Activated CD8-positive, alpha-beta T cell treated with anti-CD3 and anti-CD28 coated beads for 36 hours (primary cell): ENCODE measurements around the gene RRBP1. TPM values are rescaled to one million over a fixed set of nuclear protein-coding genes. Genes with fewer than 3 reads are reported as not detected.

Experiments
- ATAC-seq: fragments of 200-7000 bp; cut with Tn5 transposase; one replicate; pipeline ENCODE4 v1.10.0; 2021; ENCODE audit warnings: mild to moderate bottlenecking, moderate library complexity
- CTCF ChIA-PET: fragments of 350-600 bp; sonication (Branson Sonifier 250); formaldehyde crosslinking; loops from one replicate; lab custom pipeline; 2021; ENCODE audit warnings: antibody characterized with exemption; lab: Charles Lee
- POLR2A ChIA-PET: fragments of 350-600 bp; sonication (Branson Sonifier 250); formaldehyde crosslinking; loops from one replicate; lab custom pipeline; 2021; ENCODE audit warnings: antibody characterized with exemption; lab: Charles Lee
- DNase-seq: peaks from one replicate; pipeline ENCODE4 v3.0.0-alpha.2; 2020
- H3K27ac Mint-ChIP-seq: one replicate; pipeline ENCODE4 v1.8.0; 2021; ENCODE audit warnings: mild to moderate bottlenecking, mixed read lengths
- H3K27me3 Mint-ChIP-seq: one replicate; pipeline ENCODE4 v1.8.0; 2021; ENCODE audit warnings: mixed read lengths
- H3K36me3 Mint-ChIP-seq: one replicate; pipeline ENCODE4 v1.8.0; 2021; ENCODE audit warnings: low read depth, mixed read lengths
- H3K4me1 Mint-ChIP-seq: one replicate; pipeline ENCODE4 v1.8.0; 2021; ENCODE audit warnings: low read depth, mixed read lengths
- H3K4me3 Mint-ChIP-seq: one replicate; pipeline ENCODE4 v1.8.0; 2021; ENCODE audit warnings: mild to moderate bottlenecking, moderate library complexity, mixed read lengths
- H3K9me3 Mint-ChIP-seq: one replicate; pipeline ENCODE4 v1.8.0; 2021; ENCODE audit warnings: mixed read lengths
- CTCF ChIP-seq: fragments of 200-600 bp; IDR thresholded peaks from one replicate; pipeline ENCODE4 v1.8.0; 2022; ENCODE audit warnings: antibody characterized with exemption, mild to moderate bottlenecking
- intact Hi-C: fragments of 100-400 bp; cut with micrococcal nuclease; formaldehyde crosslinking; loops from one replicate; pipeline ENCODE4 v1.10.0; 2022
- total RNA-seq, 2 experiments: library from RNA; stranded (reverse); gene quantifications; one replicate each; pipeline ENCODE4 v1.2.3, GENCODE V29; 2021

Gene RRBP1
- total RNA-seq, 2 experiments from 2014 or later, result 35.2 to 35.9 TPM

GRCh38 chr20:17704589-17705317, 22.7 kb upstream of the RRBP1 start:
- CTCF ChIA-PET, result no interaction called here
- Mint-ChIP-seq H3K4me3 (no peak overlapping the region), H3K27ac (no peak overlapping the region), H3K27me3 (no peaks in the 10 kb centered on the region), H3K9me3 (no peaks in the 10 kb centered on the region), H3K36me3 (no peaks in the 10 kb centered on the region), H3K4me1 (no peaks in the 10 kb centered on the region)
- ATAC-seq (no peak), DNase-seq (no peak)
- POLR2A ChIA-PET, result no interaction called here
- TF ChIP-seq CTCF, result no peak
- intact Hi-C loops, result no loop called here

GRCh38 chr20:17701826-17702225, 19.8 kb upstream of the RRBP1 start:
- H3K36me3 Mint-ChIP-seq, result no peaks in the 10 kb centered on the region
- DNase-seq, result no peak
- H3K27me3 Mint-ChIP-seq, result no peaks in the 10 kb centered on the region
- ATAC-seq, result no peak
- no peaks in the 10 kb centered on the region for H3K4me1 Mint-ChIP-seq
- no peaks in the 10 kb centered on the region for H3K9me3 Mint-ChIP-seq
- intact Hi-C loops, result no loop called here
- TF ChIP-seq CTCF, result no peak
- no peak overlapping the region for H3K27ac Mint-ChIP-seq
- ChIA-PET POLR2A (no interaction called here), CTCF (interaction anchor here (1.0 kb wide), 1 partner anchor 237 kb away, joined by 3 read pairs; no protein-coding TSS in a partner anchor)
- no peak overlapping the region for H3K4me3 Mint-ChIP-seq

- H3K4me3 Mint-ChIP-seq, result no peak overlapping the region
- no peak for TF ChIP-seq CTCF
- intact Hi-C loops, result no loop called here
- no peaks in the 10 kb centered on the region for H3K4me1 Mint-ChIP-seq
- no peaks in the 10 kb centered on the region for H3K36me3 Mint-ChIP-seq
- H3K9me3 Mint-ChIP-seq, result no peaks in the 10 kb centered on the region
- peaks cover 1% of the 10 kb centered on the region for H3K27me3 Mint-ChIP-seq
- CTCF ChIA-PET, result no interaction called here
- POLR2A ChIA-PET, result no interaction called here
- no peak for ATAC-seq
- DNase-seq, result no peak
- no peak overlapping the region for H3K27ac Mint-ChIP-seq
Measured at GRCh38 chr20:17700637-17701036, 18.6 kb upstream of the RRBP1 start.

- Mint-ChIP-seq H3K27ac (no peak within 1 kb of the TSS), H3K27me3 (peaks cover 4% of the 10 kb centered on the region), H3K4me1 (no peaks in the 10 kb centered on the region), H3K4me3 (no peak within 1 kb of the TSS), H3K9me3 (no peaks in the 10 kb centered on the region), H3K36me3 (no peaks in the 10 kb centered on the region)
- no peak for ATAC-seq
- intact Hi-C loops, result no loop called here
- TF ChIP-seq CTCF, result no peak
- ChIA-PET POLR2A (no interaction called here), CTCF (interaction anchor here (0.6 to 0.9 kb wide), 2 partner anchors 17 to 163 kb away, joined by 3 read pairs; partner anchors contain the start of gene RRBP1)
- DNase-seq, result no peak
Measured at GRCh38 chr20:17699931-17700351, 17.9 kb upstream of the RRBP1 start, which contains the start of gene BANF2. Gene BANF2, plus strand, starts transcription at chr20:17699966. Its CDS starts 25,060 bp downstream, at chr20:17725026.

GRCh38 chr20:17698384-17698783, 16.3 kb upstream of the RRBP1 start:
- peaks cover 10% of the 10 kb centered on the region for H3K27me3 Mint-ChIP-seq
- H3K4me1 Mint-ChIP-seq, result no peaks in the 10 kb centered on the region
- H3K4me3 Mint-ChIP-seq, result no peak overlapping the region
- POLR2A ChIA-PET, result no interaction called here
- no peaks in the 10 kb centered on the region for H3K9me3 Mint-ChIP-seq
- H3K27ac Mint-ChIP-seq, result no peak overlapping the region
- CTCF ChIA-PET, result interaction anchor here (3.7 kb wide), 1 partner anchor 16 kb away, joined by 24 read pairs; the partner anchor contains the start of gene RRBP1
- no peak for ATAC-seq
- no peak for TF ChIP-seq CTCF
- no peaks in the 10 kb centered on the region for H3K36me3 Mint-ChIP-seq
- intact Hi-C loops, result no loop called here
- DNase-seq, result no peak
